Activated gamma-delta T cell treated with anti-CD3 and anti-CD28 coated beads, Interleukin-2, amount 50 U/mL, for 16 hours (primary cell): ENCODE measurements around the gene RAE1.

Experiments used
- DNase-seq: peaks from one replicate; pipeline ENCODE4 v3.0.0-alpha.2; 2020; ENCODE audit warnings: low read depth

Gene RAE1

DNA sequence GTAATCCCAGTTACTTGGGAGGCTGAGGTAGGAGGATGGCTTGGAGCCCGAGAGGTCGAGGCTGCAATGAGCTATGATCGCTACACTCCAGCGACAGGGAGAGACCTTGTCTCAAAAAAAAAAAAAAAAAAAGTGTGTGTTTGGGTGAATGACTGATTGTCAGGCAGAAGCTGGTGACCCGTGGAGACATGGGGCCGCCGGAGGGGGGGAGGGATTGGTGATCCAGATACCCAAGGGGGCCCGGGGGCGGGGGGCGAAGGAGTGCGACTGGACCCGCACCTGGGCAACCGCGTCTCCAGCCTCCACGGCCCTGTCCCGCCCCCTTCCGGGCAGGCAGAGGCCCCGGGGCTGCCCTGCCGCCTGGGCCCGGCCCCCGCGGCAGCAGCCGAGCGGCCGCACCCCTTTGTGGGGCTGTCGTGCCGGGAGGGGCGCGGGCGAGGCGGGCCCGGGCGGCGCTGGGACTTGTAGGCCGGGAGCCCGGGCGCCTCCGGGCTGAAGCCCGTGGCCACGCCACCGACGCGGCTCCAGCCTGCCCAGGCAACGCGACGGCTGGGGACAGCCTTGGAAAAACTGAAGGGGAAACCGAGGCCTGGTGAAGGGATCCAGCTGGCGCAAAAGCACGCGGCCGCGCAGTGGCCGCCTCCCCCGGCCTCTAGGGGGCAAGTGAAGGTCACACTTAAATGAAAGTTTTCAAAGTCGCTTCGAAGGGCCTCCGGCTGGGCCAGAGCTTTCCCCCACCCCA, 38.1 kb downstream of the RAE1 start:
- DNase-seq = no peak

DNA sequence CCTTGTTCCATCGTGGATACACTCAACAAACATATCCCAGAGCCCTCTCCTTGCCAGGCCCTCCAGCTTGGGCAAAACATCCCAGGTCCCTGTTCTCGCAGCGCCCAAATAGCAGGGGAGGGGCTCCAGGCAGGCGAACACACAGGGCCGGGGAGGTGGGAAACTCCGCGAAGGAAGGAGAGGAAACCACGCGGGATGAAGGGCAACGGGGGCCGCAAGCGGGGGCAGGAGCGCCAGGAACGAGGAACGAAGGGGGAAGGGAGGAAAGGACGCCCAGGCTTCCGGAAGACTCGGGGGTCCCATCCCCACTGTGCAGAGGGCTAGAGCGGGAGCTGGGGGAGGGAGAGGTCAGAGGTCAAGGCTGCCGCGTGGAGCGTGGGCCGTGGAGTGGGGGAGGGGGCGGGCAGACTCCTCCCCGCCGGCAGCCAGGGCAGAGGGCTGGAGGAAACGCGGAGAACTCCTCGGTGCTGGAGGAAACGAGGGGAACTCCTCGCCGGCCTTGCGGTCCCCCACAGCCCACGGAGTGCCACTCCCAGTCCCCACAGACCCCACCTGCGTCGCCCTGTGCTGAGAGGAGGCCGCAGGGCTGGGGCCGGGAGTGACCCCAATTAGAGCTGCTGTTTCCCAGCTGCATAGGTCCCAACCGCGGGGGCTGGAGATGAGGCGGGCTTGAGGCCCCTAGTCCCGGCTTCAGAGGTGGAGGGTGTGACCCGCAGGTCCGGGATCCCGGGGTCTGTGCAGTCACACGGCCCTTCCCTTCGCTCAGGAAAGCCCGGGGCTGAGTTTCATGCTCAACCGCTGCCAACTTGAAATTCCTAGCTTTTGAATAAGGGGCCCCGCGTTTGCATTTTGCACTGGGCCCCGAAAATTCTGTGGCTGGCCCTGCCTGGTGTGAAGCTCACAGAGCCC, 38.9 kb downstream of the RAE1 start:
- DNase-seq = peak; percentile 50

DNA sequence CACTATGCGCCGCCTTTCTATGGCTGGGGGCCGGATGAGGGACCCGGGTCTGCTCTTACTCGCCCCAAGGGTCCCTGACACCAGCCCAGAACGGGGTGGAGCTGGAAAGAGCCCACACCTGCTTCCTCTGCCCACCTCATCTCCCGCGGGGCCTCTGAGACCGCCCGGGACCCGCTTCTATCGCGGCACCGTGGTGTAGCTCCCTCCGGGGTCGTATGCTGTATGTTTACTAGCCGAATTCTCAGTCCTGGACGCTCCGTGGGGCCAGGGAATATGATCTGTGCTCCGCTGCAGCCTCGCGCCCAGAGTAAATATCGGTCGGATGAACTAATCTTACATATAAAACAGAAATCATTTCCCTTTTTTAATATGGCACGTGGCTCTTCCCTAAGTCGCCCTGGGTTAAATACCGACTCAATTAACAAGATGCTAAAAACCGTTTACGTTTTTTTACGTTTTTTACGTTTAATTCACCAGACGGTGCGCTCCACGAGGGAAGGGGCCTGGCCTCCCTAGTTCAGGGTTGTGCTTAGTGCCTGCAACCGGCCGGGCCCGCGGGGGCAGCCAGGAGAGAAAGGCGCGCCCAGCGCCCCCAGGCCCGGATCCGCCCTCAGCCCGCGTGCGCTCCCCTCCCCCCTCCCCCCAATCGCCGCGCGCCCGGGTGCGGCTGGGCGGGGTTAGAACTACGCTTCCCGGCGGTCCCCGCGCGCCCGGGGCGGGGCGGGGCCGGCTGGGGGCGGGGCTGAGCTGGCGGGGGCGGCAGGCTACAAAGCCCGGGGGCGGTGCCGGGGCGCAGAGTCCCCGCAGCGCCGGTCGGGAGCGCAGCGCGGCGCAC, 39.8 kb downstream of the RAE1 start, which contains the start of gene RBM38:
TSS of gene RBM38 (plus strand) at position 793 of the 835 bp plus-strand sequence. CDS start 186 bp downstream, outside the sequence.
- DNase-seq = peak; percentile 64

DNA sequence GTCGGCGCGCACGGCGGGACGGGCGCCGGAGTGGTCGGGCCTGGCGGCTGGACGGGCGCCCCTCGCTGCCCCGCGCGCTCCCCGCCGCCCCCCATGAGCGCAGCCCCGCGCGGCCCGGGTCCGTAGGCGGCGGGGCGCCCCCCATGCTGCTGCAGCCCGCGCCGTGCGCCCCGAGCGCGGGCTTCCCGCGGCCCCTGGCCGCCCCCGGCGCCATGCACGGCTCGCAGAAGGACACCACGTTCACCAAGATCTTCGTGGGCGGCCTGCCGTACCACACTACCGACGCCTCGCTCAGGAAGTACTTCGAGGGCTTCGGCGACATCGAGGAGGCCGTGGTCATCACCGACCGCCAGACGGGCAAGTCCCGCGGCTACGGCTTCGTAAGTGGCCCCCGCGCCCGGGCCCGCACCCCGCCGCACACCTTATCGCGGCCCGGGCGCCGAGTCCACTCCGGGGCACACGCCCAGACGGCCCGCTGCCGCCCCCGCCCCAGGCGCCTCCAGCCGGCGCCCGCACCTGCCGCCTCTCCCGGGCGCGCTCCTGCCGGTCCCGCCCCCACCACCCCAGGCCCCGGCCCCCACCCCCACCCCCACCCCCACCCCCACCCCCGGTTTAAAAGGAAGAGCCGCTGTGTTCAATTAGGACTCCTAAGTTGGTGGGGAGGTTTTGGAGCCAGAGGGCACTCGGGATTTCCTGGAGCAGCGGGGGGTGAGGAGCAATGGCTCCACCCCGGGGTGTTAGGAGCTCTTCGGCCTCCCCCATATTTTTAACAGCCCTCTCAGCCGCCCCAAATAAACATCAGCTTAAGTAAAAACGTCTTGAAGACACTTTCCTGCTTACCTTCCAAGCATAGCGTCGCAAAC, 40.6 kb downstream of the RAE1 start:
- no peak for DNase-seq

DNA sequence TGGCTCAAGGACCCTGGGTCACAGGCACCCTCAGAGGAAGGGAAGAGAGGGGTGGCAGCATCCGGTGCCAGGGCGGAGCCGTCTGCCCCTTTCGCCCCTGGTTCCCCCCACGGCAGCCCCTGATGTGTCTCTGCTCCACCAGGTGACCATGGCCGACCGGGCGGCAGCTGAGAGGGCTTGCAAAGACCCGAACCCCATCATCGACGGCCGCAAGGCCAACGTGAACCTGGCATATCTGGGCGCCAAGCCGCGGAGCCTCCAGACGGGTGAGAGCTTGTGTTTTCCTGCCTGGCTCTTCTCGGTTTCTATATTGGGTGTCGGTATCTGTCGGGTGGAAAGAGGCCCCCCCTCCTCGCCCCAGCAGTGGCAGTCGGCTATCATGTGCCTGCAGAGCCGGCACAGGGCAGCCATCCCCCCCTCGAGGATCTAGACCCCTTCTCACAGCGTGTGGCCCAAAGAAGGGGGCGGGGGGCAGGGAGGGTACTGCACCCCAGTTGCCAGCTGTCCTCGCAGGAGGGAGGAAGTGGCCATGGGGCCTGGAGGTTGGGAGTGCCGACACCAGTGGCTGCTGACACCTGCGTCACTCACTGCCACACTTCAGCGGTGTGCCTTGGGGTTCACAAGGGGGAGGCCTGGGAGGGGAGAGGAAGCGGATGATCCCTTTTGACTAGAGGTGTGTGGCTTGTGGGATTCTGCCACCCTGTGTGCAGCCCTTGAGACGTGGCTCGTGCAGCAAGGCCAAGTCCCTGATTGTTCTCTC, 41.6 kb downstream of the RAE1 start:
- peak; percentile 66 for DNase-seq

DNA sequence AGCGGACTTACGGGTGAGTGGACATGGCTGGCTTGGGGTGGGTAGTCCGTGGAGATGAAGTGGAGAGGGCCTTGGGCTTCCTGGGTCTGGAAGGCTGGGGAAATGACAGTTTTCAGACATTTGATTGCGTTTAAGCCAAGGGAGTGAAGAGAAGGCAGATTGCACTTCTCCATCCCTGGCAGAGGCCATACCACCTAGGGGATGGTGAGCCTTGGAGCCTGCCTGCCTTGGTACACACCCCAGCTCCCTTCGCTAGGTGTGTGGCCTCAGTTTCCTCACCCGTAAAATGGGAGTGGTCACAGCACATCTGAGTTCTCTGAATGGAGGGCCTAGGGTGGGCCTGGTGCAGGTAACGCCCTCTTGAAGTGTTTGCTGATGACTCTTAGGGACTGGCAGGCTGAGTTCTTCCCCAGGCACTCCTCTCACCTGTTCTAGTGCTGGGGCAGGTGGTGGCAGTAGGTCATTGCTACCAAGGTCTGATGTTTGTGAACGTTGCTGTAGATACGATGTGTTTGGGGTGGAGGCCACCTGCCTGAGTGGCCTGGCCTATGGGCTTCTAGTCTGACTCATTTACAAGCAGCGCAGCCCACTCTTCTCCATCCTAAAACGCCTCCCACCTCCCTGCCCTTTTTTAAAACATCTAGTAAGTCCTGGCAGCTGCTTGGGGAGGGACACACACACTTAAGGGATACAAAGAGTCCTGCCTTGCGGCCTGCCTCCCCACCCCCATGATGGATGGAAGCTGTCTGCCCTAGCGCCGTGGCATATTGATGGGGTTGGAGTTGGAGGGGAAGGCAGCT, 42.5 kb downstream of the RAE1 start:
- no peak for DNase-seq

DNA sequence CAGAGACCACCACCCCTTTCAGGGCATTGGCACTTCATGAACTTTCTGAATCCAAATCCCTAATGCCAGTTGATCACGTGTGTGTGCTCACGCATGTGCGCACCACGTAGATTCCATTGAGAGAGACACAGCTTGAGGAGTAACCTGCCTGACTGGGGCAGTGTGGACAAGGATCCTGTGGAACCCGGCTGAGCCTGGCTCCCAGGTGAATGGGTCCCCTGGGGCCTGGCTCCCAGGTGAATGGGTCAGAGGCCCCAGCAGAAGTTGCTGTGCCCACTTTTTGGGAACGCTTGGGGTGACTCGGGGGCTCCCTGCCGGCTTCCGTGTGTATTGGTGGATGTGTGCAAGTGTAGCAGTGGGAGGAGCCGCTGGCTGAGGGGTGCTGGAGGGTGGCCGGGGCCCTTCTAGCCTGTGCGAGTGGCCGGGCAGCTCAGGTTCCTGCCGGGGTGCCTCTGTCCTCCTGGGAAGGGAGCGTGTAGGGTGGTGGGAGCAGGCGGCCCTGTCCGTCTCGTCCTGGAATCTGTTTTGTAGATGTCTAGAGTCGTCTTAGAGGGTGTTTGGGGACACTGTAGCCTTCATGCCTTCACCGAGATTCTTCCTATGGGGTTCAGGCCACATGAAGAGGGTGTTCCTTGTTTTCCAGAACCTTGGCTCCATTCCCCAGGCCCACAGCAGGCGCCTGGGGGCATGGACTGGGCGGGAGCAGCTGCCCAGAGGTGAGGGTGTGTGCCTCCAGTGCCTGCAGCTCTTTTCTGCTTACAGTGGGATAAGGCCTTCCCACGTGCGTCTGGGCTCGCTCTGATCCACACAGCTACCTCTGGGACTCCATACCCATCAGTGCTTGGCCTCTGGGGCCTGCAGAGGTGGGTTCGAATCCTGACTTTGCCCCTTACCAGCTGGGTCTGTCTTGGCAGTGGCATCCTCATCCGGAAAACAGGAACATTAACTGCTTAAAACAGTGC, 43.3 kb downstream of the RAE1 start:
- DNase-seq = no peak

DNA sequence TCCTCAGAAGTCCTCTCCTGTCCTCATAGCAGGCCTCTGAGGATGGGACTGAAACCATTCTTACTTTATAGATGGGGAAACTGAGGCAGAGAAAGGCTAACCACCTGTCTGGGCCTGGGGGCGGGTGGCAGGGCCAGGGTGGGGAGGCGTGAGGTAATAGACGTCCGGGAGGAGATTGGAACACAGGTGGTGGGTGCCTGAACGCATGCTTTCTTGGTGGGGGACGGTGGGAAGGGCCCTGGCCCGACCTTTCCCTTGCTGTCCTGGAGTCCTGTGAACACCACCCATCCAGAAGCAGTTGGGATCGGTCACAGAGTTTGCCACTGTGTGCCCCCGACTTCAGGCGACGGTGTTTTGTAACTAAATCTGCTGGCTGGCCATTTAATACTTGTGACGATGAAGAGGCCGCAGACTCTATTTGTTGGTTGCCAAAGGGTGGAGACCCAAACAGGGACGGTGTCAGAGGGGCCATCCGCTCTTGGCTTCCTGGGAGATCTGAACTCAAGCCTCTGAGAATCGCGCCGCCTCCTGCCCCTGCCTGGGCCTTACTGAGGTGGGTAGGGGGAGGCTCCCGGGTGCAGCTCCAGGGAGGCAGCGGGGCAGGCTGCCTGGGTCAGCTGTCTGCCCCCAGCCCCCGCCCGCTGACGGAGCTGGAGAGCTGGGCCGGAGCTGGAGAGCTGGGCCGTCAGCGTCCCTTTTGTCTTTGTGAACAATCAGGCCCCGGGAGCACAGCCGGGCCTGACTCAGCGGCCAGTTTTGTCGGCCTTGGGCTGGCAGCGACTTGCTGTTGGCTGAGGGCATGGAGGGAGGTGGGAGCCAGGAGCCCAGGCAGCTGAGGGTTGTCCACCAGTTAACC, 44.3 kb downstream of the RAE1 start:
- no peak for DNase-seq

DNA sequence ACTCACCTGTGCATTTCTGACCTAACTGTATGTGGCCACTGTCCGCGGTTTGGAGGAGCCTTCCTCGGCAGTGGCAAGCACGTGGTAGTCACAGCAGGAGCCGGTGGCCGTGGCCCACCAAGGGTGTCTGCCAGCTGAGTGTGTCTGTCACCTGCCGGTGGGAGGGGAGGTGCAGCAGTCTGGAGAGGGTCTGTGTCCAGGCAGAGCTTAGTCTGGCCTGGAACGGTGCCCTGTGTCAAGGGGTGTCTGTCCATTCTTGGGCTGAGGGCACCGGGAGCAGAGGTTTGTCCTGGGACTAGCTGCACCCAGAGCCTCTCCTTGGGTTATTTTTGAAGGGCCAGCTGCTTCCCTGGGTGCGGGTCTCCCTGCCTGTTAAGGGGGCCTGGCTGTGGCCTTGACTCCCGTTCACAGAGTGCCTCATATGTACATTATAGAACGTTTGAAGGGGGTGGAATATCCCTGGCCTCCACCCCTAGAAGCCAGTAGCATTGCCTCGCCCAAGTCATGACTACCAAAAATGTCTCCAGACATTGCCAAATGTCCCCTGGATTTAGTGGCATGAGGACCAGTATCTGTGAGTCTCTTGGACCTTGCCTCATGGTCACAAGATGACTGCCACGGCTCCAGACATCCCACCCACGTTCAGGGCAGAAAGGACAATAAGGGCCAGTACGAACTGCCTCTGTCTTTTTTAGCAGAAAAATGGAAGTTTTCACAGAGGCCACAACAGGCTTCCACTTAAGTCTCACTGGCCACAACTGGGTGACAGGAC, 45.3 kb downstream of the RAE1 start:
- DNase-seq = no peak

DNA sequence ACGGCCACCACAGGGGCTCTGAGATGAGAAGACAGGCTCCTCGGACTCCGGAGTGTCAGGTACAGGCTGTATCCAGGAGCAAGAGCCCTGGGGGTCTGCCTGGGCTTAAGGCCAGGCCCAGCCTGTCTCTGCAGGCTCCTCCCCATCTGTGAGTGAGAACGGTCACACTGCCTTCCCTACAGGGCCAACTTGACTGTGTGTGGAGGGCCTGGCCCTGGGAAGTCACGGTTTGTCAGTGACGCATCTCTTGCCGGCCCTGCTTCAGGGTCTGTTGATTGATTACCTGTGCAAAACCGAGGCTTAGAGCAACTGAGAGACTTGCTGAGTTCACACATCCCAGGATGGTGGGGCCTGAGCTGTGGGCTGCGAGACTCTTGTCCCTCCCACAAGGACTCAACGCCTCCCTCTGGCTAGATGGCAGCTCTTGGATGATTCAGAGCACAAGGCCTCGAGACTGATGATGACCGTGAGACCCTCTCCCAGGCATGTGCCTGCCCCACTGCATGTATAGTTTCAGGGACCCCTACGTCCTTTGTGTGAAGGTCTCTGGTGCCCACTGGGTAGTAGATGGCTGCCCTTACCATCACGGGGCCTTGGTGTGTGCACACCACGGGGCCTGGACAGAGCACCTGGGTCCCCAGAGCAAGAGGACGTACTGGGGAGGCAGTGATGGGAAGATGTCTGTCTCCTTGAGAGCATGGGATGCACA, 46.1 kb downstream of the RAE1 start:
- DNase-seq = no peak

DNA sequence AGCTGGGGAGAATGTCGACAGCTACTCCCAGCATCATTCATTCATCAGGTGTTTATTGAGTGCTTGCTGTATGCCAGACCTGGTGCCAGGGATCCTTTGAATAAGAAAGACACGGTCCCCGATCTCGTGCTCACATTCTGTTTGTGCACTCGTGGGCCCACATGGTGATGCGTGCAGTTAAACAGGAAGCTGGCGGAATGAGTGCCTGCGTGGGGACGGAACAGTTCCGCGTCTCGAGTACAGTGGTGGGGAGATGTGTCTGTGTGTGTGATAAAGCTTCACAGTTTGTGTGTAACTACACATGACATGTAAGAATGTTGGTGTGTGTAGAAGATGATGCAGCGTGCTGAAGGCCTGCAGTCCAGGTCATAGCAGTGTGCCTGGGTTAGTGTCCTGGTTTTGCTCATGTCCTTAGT, 46.6 kb downstream of the RAE1 start:
- DNase-seq = no peak

DNA sequence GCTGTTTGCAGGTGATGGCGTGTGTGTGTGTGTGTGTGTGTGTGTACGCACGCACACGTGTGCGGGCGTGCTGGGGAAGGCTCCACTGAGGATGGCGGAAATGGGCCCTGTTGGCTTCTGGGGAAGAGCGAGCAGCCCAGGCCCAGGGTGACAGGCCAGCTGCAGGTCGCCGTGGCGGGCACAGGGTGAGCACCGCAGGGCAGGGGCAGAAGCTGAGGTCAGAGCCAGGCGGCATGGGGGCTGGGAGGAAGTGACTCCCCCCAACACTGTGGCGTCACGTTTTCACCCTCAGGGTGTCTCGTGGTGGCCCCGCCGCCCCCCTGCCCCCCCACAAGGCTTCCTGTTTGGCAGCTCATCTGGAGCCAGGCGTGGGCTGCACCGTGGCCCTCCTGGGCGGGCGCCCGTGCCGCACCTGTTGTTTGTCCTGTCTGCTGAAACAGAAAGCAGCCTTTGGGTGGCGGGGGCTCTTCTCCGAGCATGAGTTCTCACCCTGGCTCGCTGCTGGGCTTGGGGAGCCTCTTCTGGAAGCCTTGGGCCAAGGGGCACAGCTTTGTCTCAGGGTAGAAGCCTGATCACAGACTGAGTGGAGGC, 47.3 kb downstream of the RAE1 start:
- DNase-seq = peak; percentile 88

DNA sequence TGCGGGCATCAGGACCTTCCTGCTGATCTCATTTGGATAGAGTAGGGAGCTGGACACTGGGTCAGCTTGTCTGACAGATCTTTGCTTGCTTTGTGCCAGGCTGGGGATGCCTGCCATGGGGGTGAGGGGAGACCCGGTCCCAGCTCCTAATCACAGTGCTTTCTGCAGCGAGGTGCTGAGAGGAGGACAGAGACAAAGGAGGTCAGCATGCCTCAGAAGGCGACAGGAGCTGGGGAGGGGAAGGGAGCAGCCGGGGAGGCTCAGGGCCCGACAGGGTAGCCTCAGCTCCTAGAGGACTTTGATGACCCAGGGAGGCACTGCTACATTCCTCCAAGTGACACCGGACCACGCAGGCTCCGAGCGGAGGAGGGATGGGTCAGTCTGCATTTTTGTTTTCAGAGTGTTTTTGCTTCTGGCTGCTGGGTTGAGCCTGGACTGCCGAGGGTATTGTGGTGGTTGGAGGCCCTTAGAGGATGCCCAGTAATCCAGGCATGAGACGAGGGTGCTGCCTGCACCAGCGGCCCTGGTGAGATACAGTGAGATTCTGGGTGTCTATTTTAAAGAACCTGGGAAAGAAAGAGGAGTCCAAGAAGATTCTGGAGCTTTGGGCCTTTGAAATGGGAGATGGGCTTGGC, 48.0 kb downstream of the RAE1 start:
- DNase-seq = no peak

DNA sequence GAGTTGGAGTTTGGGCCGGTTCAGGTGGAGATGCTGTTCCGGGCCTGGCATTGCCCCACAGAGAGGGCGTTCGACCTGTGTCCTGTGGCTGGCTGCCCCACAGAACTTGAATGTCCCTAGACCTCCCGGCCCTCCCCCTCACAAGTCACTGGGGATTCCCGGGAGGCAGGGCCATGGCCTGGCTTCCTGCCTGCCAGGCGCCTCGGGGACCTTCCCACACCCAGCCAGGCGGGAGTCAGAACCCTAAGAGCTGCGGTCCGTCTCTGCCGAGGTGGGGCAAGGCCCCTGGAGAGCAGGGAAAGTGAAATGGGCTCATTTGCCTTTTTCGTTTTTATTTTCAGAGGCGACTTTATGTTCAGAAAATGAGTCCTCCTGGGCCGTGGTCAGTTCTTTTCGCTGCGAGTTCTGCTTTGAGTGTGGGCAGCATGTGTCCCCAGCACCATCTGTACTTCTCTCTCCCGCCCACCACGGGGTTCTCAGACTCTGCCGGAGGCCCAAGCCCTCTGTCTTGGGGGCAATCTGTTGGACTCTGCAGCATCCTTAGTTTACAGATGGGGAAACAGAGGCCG, 48.6 kb downstream of the RAE1 start:
- no peak for DNase-seq

DNA sequence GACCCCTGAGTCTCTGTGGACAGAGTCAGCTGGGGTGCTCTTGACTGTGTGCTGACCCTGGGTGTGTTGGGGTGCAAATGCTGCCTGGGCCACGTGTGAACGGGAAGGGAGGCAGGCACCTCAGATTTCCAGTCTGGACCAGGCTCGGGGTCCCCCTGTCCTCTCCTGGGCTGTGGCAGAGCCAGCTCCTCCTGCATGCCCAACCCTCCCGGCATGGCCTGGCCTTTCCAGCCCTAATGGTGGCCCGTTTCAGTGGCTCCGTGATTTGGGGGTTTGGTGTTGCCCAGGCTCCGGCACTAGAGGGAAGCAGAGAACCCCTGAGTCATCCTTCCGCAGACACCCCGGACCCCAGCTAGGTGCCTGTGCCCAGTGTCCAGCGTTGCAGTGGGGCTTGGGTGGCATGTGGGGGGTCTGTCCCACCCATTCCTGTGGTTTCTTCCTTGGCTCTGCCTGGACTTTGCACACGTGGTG, 49.2 kb downstream of the RAE1 start:
- no peak for DNase-seq
